PC-3 (cell line): Measurements from ENCODE around the gene VTCN1. TPM values are rescaled to one million over a fixed set of nuclear protein-coding genes. Genes with fewer than 3 reads are reported as not detected.

ENCODE experiments used
- ATAC-seq: fragments of 200-7000 bp; cut with Tn5 transposase; 2 replicates; pipeline ENCODE4 v1.9.1; 2020; ENCODE audit warnings: mild to moderate bottlenecking, moderate library complexity
- BruUV-seq: library from RNA; stranded (reverse); fragments of 400-500 nt; replicated peaks from 2 replicates; lab custom pipeline; 2021; lab: Mats Ljungman, UMichigan
- CTCF ChIA-PET: fragments of 300-600 bp; sonication (Branson Sonifier 250); formaldehyde crosslinking; loops from one replicate; lab custom pipeline; 2022; ENCODE audit warnings: antibody characterized with exemption; lab: Charles Lee
- POLR2A ChIA-PET: fragments of 300-600 bp; sonication (Branson Sonifier 250); formaldehyde crosslinking; loops from one replicate; lab custom pipeline; 2022; ENCODE audit warnings: antibody characterized with exemption; ENCODE audit not compliant: unreplicated experiment; lab: Charles Lee
- DNase-seq: peaks from one replicate; pipeline ENCODE4 v3.0.0-alpha.2; 2015
- H2AFZ ChIP-seq: fragments of 300-600 bp; sonication (generic); 2 replicates; pipeline ENCODE4 v1.6.0; 2016; ENCODE audit warnings: antibody characterized with exemption, low read length
- H3F3A ChIP-seq: fragments of 300-600 bp; sonication (generic); one replicate; pipeline ENCODE4 v1.6.0; 2017; ENCODE audit warnings: antibody characterized with exemption, low read length, control low read depth, mild to moderate bottlenecking; ENCODE audit not compliant: unreplicated experiment
- H3K27ac ChIP-seq: fragments of 300-600 bp; sonication (generic); 2 replicates; pipeline ENCODE4 v1.5.1; 2016; ENCODE audit warnings: mild to moderate bottlenecking, low read length
- H3K27me3 ChIP-seq: fragments of 300-600 bp; sonication (generic); 2 replicates; pipeline ENCODE4 v1.6.1; 2016; ENCODE audit warnings: low read length, mixed read lengths
- H3K36me3 ChIP-seq: fragments of 300-600 bp; sonication (generic); 2 replicates; pipeline ENCODE4 v1.6.1; 2016; ENCODE audit warnings: low read depth, mixed run types, low read length, mixed read lengths
- H3K4me1 ChIP-seq: fragments of 300-600 bp; sonication (generic); 2 replicates; pipeline ENCODE4 v1.5.1; 2016; ENCODE audit warnings: low read length; ENCODE audit not compliant: insufficient read depth
- H3K4me2 ChIP-seq: fragments of 300-600 bp; sonication (generic); 2 replicates; pipeline ENCODE4 v1.6.0; 2016; ENCODE audit warnings: low read length
- H3K4me3 ChIP-seq: fragments of 300-600 bp; sonication (generic); 2 replicates; pipeline ENCODE4 v1.5.1; 2016; ENCODE audit warnings: mild to moderate bottlenecking, low read length, mixed read lengths
- H3K79me2 ChIP-seq: fragments of 300-600 bp; sonication (generic); 2 replicates; pipeline ENCODE4 v1.6.1; 2017; ENCODE audit warnings: low read length, mixed read lengths
- H3K9ac ChIP-seq: fragments of 300-600 bp; sonication (generic); 2 replicates; pipeline ENCODE4 v1.6.0; 2016; ENCODE audit warnings: mild to moderate bottlenecking, low read length
- H3K9me2 ChIP-seq: fragments of 300-600 bp; sonication (generic); replicated peaks from 2 replicates; pipeline ENCODE4 v1.6.1; 2016; ENCODE audit warnings: mixed run types, low read length, mixed read lengths
- H3K9me3 ChIP-seq: fragments of 300-600 bp; sonication (generic); 2 replicates; pipeline ENCODE4 v1.6.1; 2016; ENCODE audit warnings: low read length, mixed read lengths
- H4K20me1 ChIP-seq: fragments of 300-600 bp; sonication (generic); 2 replicates; pipeline ENCODE4 v1.6.1; 2016; ENCODE audit warnings: low read length, mixed read lengths
- CTCF ChIP-seq: fragments of 300-600 bp; sonication (generic); conservative IDR thresholded peaks from 2 replicates; pipeline ENCODE4 v1.5.1; 2017; ENCODE audit warnings: antibody characterized with exemption, low read depth, mild to moderate bottlenecking, low read length
- EZH2 ChIP-seq: fragments of 300-600 bp; sonication (generic); IDR thresholded peaks from one replicate; pipeline ENCODE4 v1.6.1; 2017; ENCODE audit warnings: antibody characterized with exemption, mild to moderate bottlenecking, low read length; ENCODE audit not compliant: unreplicated experiment
- EZH2phosphoT487 ChIP-seq: fragments of 300-600 bp; sonication (generic); IDR thresholded peaks from 2 replicates; pipeline ENCODE4 v1.6.1; 2018; ENCODE audit warnings: mild to moderate bottlenecking, antibody characterized with exemption, low read length, borderline replicate concordance
- intact Hi-C: fragments of 100-400 bp; cut with micrococcal nuclease; formaldehyde crosslinking; loops from 2 replicates; pipeline ENCODE4 v1.9.0; 2023
- total RNA-seq: library from RNA; depleted of rRNA; stranded (reverse); fragments of >200 nt; gene quantifications from 2 replicates; pipeline ENCODE4 v1.2.3, GENCODE V29; 2014

VTCN1 gene
- total RNA-seq, 1 experiment from 2014 or later: not detected

GRCh38 chr1:117113199-117113598, 97.5 kb downstream of the VTCN1 start:
- ATAC-seq (no peak), DNase-seq (no peak)
- Histone ChIP-seq H3K9me3 (no peaks in the 10 kb centered on the region), H3K27ac (no peak overlapping the region), H2AFZ (no peak overlapping the region), H3K79me2 (no peaks in the 10 kb centered on the region), H3K27me3 (no peaks in the 10 kb centered on the region), H3K4me3 (no peak overlapping the region), H4K20me1 (0 out of 2 replicates have a peak, but pooled peaks cover 4% of the 10 kb centered on the region), H3K36me3 (peaks cover 4% of the 10 kb centered on the region; the same call in 1 of the 2 replicates), H3K9ac (no peak overlapping the region), H3F3A (no peaks in the 10 kb centered on the region), H3K4me1 (peaks cover 21% of the 10 kb centered on the region), H3K4me2 (no peak overlapping the region), H3K9me2 (no peaks in the 10 kb centered on the region)
- no peak for TF ChIP-seq CTCF
- no peak for TF ChIP-seq EZH2phosphoT487
- TF ChIP-seq EZH2: no peak
- intact Hi-C loops: no loop called here
- POLR2A ChIA-PET: no interaction called here
- BruUV-seq: no TSS peak
- CTCF ChIA-PET: no interaction called here

GRCh38 chr1:117112047-117112717, 98.5 kb downstream of the VTCN1 start:
- no peaks in the 10 kb centered on the region for H3K79me2 ChIP-seq
- 0 out of 2 replicates have a peak, but pooled peaks cover 4% of the 10 kb centered on the region for H4K20me1 ChIP-seq
- H3K9me2 ChIP-seq: no peaks in the 10 kb centered on the region
- no peak for ATAC-seq
- H3K27ac ChIP-seq: no peak overlapping the region
- TF ChIP-seq EZH2phosphoT487 (no peak), EZH2 (no peak), CTCF (no peak)
- ChIA-PET POLR2A (no interaction called here), CTCF (no interaction called here)
- no peaks in the 10 kb centered on the region for H3K9me3 ChIP-seq
- intact Hi-C loops: no loop called here
- peaks cover 8% of the 10 kb centered on the region; the same call in 1 of the 2 replicates for H3K36me3 ChIP-seq
- no peak overlapping the region for H3K4me3 ChIP-seq
- H3K9ac ChIP-seq: no peak overlapping the region
- H3F3A ChIP-seq: no peaks in the 10 kb centered on the region
- peaks cover 21% of the 10 kb centered on the region for H3K4me1 ChIP-seq
- no peak for DNase-seq
- no TSS peak for BruUV-seq
- no peak overlapping the region for H2AFZ ChIP-seq
- no peaks in the 10 kb centered on the region for H3K27me3 ChIP-seq
- no peak overlapping the region for H3K4me2 ChIP-seq

GRCh38 chr1:117110774-117111173, 100.0 kb downstream of the VTCN1 start:
- BruUV-seq: no TSS peak
- Histone ChIP-seq H2AFZ (peak overlapping the region; percentile 21; the same call in 1 of the 2 replicates), H3K9me3 (no peaks in the 10 kb centered on the region), H3F3A (no peaks in the 10 kb centered on the region), H3K9me2 (no peaks in the 10 kb centered on the region), H3K4me2 (peak overlapping the region; percentile 62), H3K27me3 (no peaks in the 10 kb centered on the region), H3K27ac (peak overlapping the region; percentile 82), H3K4me3 (no peak overlapping the region), H3K36me3 (peaks cover 15% of the 10 kb centered on the region; the same call in 1 of the 2 replicates), H4K20me1 (0 out of 2 replicates have a peak, but pooled peaks cover 4% of the 10 kb centered on the region), H3K4me1 (peaks cover 21% of the 10 kb centered on the region), H3K9ac (no peak overlapping the region), H3K79me2 (no peaks in the 10 kb centered on the region)
- CTCF ChIA-PET: interaction anchor here (0.6 to 1.2 kb wide), 2 partner anchors 90 to 174 kb away, joined by 4 to 5 read pairs; no protein-coding TSS in a partner anchor
- intact Hi-C loops: no loop called here
- DNase-seq (peak; percentile 81), ATAC-seq (peak; percentile 98)
- POLR2A ChIA-PET: interaction anchor here (0.6 kb wide), 1 partner anchor 211 kb away, joined by 3 read pairs; no protein-coding TSS in a partner anchor
- TF ChIP-seq EZH2 (no peak), CTCF (no peak), EZH2phosphoT487 (no peak)
